Activated naive CD8-positive, alpha-beta T cell treated with anti-CD3 and anti-CD28 coated beads, Interleukin-2, amount 50 U/mL, for 24 hours (primary cell): ENCODE results near the gene COBL.

Experiments
- ATAC-seq: fragments of 150-1000 bp; cut with Tn5 transposase; one replicate; pipeline ENCODE4 v1.10.0; 2021
- DNase-seq: peaks from one replicate; pipeline ENCODE4 v3.0.0; 2021
- H3K27ac Mint-ChIP-seq: one replicate; pipeline ENCODE4 v1.8.0; 2021; ENCODE audit warnings: mild to moderate bottlenecking, mixed read lengths
- H3K27me3 Mint-ChIP-seq: one replicate; pipeline ENCODE4 v1.8.0; 2021; ENCODE audit warnings: mixed read lengths
- H3K36me3 Mint-ChIP-seq: one replicate; pipeline ENCODE4 v1.8.0; 2021; ENCODE audit warnings: low read depth, mixed read lengths
- H3K4me1 Mint-ChIP-seq: one replicate; pipeline ENCODE4 v1.8.0; 2021; ENCODE audit warnings: mixed read lengths
- H3K4me3 Mint-ChIP-seq: one replicate; pipeline ENCODE4 v1.8.0; 2021; ENCODE audit warnings: mild to moderate bottlenecking, moderate library complexity, mixed read lengths
- H3K9me3 Mint-ChIP-seq: one replicate; pipeline ENCODE4 v1.8.0; 2021; ENCODE audit warnings: mixed read lengths

Gene COBL

DNA sequence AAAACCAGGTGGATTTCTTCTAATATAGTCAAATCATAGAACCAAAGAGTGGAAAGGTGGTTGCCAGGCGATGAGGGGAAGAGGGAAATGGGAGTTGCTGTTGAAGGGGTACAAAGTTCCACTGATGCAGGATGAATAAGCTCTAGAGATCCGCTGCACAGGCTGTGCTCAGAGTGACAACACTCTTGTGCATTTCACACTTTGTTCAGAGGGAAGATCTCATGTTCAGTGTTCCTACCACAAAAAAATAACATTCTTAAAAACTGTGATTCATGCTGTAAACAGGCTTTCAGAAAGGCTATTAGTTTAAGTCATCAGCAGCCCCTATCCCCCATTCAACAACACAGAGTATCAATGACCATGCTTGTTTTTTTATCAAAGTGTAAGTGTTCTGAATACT lies 213.8 kb downstream of the COBL start:
- Mint-ChIP-seq H3K4me1 (no peaks in the 10 kb centered on the region), H3K27me3 (no peaks in the 10 kb centered on the region), H3K27ac (no peak overlapping the region), H3K4me3 (no peak overlapping the region), H3K36me3 (no peaks in the 10 kb centered on the region), H3K9me3 (peaks cover 5% of the 10 kb centered on the region)
- no peak for ATAC-seq
- DNase-seq: no peak

GRCh38 chr7:51101111-51101757 lies 215.4 kb downstream of the COBL start:
- H3K27ac Mint-ChIP-seq: no peak overlapping the region
- H3K36me3 Mint-ChIP-seq: no peaks in the 10 kb centered on the region
- H3K4me3 Mint-ChIP-seq: no peak overlapping the region
- H3K4me1 Mint-ChIP-seq: no peaks in the 10 kb centered on the region
- ATAC-seq (no peak), DNase-seq (no peak)
- peaks cover 14% of the 10 kb centered on the region for H3K9me3 Mint-ChIP-seq
- H3K27me3 Mint-ChIP-seq: no peaks in the 10 kb centered on the region

- H3K27me3 Mint-ChIP-seq: peaks cover 10% of the 10 kb centered on the region
- no peak overlapping the region for H3K4me3 Mint-ChIP-seq
- no peaks in the 10 kb centered on the region for H3K4me1 Mint-ChIP-seq
- peaks cover 6% of the 10 kb centered on the region for H3K36me3 Mint-ChIP-seq
- peaks cover 31% of the 10 kb centered on the region for H3K9me3 Mint-ChIP-seq
- no peak overlapping the region for H3K27ac Mint-ChIP-seq
- ATAC-seq (no peak), DNase-seq (no peak)
These were observed 226.2 kb downstream of the COBL start for GRCh38 chr7:51090411-51090810.

DNA sequence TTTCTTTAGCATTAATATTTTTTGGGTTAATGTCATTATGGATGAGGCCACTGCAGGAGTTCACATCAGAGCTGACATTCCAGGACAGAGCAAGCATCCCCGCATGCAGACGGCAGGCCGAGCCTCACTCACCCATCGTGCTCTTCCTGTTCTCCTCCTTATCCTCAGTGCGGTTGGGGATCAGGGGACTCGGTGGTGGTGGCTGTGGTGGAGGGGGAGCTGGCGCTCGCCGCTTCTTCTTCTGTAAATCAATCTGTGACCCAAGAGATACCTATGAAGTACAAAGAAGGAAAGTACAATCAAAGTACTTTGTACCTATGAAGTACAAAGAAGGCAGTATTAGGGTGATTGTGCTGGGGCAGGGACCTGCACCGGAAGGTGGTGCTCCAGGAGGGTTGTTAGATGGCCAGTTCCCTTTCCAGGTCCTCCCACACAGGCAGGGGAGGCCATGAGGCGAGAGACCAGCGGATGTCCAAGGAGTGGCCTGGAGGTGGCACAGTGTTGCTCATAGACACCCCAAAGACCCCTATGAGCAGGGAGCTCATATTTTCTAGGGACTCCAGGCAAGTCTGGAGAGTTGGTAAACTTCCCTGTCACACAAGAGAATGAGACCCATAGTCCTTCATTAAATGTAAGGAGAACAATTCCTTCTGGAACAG lies 231.4 kb downstream of the COBL start:
- H3K27me3 Mint-ChIP-seq: peaks cover 3% of the 10 kb centered on the region
- DNase-seq: no peak
- H3K4me3 Mint-ChIP-seq: no peak overlapping the region

GRCh38 chr7:51084121-51084520 lies 232.5 kb downstream of the COBL start:
- H3K9me3 Mint-ChIP-seq: no peaks in the 10 kb centered on the region
- DNase-seq: no peak
- H3K36me3 Mint-ChIP-seq: no peaks in the 10 kb centered on the region
- H3K27me3 Mint-ChIP-seq: peaks cover 3% of the 10 kb centered on the region
- no peaks in the 10 kb centered on the region for H3K4me1 Mint-ChIP-seq
- no peak for ATAC-seq
- no peak overlapping the region for H3K27ac Mint-ChIP-seq
- H3K4me3 Mint-ChIP-seq: no peak overlapping the region

More for the DNA sequence above, 231.4 kb downstream of the COBL start:
- no peaks in the 10 kb centered on the region for H3K9me3 Mint-ChIP-seq
- H3K27ac Mint-ChIP-seq: no peak overlapping the region
- H3K4me1 Mint-ChIP-seq: no peaks in the 10 kb centered on the region
- no peak for ATAC-seq
- no peaks in the 10 kb centered on the region for H3K36me3 Mint-ChIP-seq

- no peaks in the 10 kb centered on the region for H3K4me1 Mint-ChIP-seq
- H3K27me3 Mint-ChIP-seq: peaks cover under 1% of the 10 kb centered on the region
- H3K9me3 Mint-ChIP-seq: no peaks in the 10 kb centered on the region
- H3K27ac Mint-ChIP-seq: no peak overlapping the region
- H3K36me3 Mint-ChIP-seq: no peaks in the 10 kb centered on the region
- no peak for ATAC-seq
- no peak overlapping the region for H3K4me3 Mint-ChIP-seq
- no peak for DNase-seq
These were observed 233.6 kb downstream of the COBL start for GRCh38 chr7:51082940-51083533.

- no peaks in the 10 kb centered on the region for H3K27me3 Mint-ChIP-seq
- H3K36me3 Mint-ChIP-seq: no peaks in the 10 kb centered on the region
- H3K4me3 Mint-ChIP-seq: no peak overlapping the region
- DNase-seq: no peak
- H3K27ac Mint-ChIP-seq: no peak overlapping the region
- ATAC-seq: no peak
- no peaks in the 10 kb centered on the region for H3K4me1 Mint-ChIP-seq
- H3K9me3 Mint-ChIP-seq: no peaks in the 10 kb centered on the region
These were observed 234.3 kb downstream of the COBL start for GRCh38 chr7:51082096-51082840.

DNA sequence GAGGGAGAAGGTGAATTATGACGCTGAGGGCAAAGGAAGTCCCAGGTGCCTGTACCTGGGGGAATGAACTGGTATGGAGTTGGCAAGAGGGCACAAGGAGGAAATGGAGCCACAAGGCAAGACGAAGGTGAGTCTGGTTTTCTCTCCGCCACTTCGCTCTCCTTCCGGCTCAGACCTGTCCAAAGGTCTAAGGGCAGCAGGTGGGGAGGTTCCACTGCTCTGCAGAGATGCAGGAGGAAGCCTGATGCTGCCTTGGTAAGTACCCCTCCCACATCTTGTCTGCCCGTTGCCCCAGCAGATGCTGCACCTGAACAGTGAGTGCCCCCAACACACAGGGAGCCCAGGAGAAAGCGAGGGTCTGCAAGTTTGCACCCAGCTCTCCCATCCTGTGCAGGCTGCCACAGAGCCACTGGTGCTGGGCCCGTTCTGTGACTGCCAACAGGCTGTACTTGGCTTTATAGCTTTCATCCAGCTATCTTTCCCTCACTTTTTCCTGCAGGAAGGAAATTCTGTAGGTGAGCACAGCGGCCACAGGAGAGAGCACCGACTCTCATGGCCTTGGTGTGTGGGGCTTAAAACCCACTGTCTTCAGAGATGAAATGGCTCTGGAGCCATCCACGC lies 235.2 kb downstream of the COBL start:
- ATAC-seq (no peak), DNase-seq (no peak)
- Mint-ChIP-seq H3K36me3 (no peaks in the 10 kb centered on the region), H3K4me3 (no peak overlapping the region), H3K27ac (no peak overlapping the region), H3K27me3 (no peaks in the 10 kb centered on the region), H3K9me3 (no peaks in the 10 kb centered on the region), H3K4me1 (no peaks in the 10 kb centered on the region)

GRCh38 chr7:51080622-51081269 lies 235.9 kb downstream of the COBL start:
- Mint-ChIP-seq H3K4me1 (no peaks in the 10 kb centered on the region), H3K9me3 (no peaks in the 10 kb centered on the region), H3K4me3 (no peak overlapping the region), H3K36me3 (no peaks in the 10 kb centered on the region), H3K27me3 (no peaks in the 10 kb centered on the region), H3K27ac (no peak overlapping the region)
- ATAC-seq: no peak
- DNase-seq: no peak

- Mint-ChIP-seq H3K27me3 (no peaks in the 10 kb centered on the region), H3K4me3 (no peak overlapping the region), H3K4me1 (no peaks in the 10 kb centered on the region), H3K9me3 (no peaks in the 10 kb centered on the region), H3K36me3 (no peaks in the 10 kb centered on the region), H3K27ac (no peak overlapping the region)
- DNase-seq (no peak), ATAC-seq (no peak)
These were observed 236.4 kb downstream of the COBL start for GRCh38 chr7:51080216-51080615.

DNA sequence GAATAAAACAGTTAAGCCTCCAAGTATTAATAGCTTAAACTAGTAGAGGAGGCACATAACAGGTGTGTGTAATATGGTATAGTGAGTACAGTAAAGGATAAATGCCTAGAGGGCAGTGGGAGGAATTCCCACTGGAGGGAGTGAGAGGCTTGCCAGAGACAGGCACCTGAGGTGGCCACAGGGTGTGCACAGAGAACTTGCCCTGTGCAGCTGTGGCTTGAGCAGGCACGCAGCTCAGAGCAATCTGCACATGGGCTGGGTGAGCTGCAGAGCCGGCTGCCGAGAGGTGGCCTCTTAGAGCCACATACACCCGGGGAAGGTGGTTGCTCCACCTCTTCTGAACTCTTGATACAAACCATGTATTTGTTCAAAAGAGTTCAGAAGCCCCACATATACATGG lies 237.1 kb downstream of the COBL start:
- DNase-seq: no peak
- Mint-ChIP-seq H3K36me3 (no peaks in the 10 kb centered on the region), H3K27ac (no peak overlapping the region), H3K9me3 (no peaks in the 10 kb centered on the region), H3K4me1 (no peaks in the 10 kb centered on the region), H3K27me3 (no peaks in the 10 kb centered on the region), H3K4me3 (no peak overlapping the region)
- ATAC-seq: no peak

- no peak for ATAC-seq
- H3K27me3 Mint-ChIP-seq: no peaks in the 10 kb centered on the region
These were observed 238.0 kb downstream of the COBL start for GRCh38 chr7:51078653-51079052.

GRCh38 chr7:51077987-51078370 lies 238.6 kb downstream of the COBL start:
- no peaks in the 10 kb centered on the region for H3K27me3 Mint-ChIP-seq
- no peaks in the 10 kb centered on the region for H3K4me1 Mint-ChIP-seq
- no peak for ATAC-seq
- no peak for DNase-seq
- H3K9me3 Mint-ChIP-seq: no peaks in the 10 kb centered on the region
- H3K4me3 Mint-ChIP-seq: no peak overlapping the region
- no peaks in the 10 kb centered on the region for H3K36me3 Mint-ChIP-seq
- no peak overlapping the region for H3K27ac Mint-ChIP-seq

More at GRCh38 chr7:51078653-51079052, 238.0 kb downstream of the COBL start:
- Mint-ChIP-seq H3K36me3 (no peaks in the 10 kb centered on the region), H3K4me1 (no peaks in the 10 kb centered on the region), H3K4me3 (no peak overlapping the region), H3K27ac (no peak overlapping the region), H3K9me3 (no peaks in the 10 kb centered on the region)
- DNase-seq: no peak

DNA sequence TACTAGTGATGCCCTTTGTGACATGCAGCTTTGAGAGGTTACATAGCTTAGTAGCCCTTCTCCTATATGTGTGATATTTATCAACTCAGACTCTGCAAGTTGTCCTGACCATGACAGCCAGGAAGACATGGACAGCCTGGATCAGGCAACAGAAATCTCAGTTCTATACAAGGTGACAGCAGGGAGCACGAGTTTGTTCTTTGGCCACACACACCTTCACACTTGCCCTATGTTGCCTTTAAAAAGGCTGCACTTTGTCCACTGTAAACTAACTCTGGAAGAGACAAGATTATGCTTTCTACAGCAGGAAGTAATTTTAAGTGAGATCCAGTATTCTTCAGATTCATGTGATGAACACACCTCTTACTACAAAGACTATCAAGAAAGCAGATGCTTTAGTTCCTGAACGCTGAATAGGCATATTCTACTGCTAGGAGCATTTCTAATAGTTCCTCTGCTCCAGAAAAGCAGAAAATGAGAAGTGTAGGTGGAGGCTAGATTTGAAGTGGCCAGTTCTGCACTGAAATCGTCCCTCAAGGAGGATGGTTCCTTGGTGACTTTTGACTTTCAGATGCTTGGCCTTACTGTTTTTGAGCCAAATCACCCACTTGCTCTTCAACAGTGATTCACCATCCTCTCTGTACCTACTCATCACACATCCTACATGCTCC lies 239.2 kb downstream of the COBL start:
- Mint-ChIP-seq H3K27me3 (no peaks in the 10 kb centered on the region), H3K36me3 (no peaks in the 10 kb centered on the region), H3K9me3 (no peaks in the 10 kb centered on the region), H3K27ac (no peak overlapping the region), H3K4me1 (no peaks in the 10 kb centered on the region), H3K4me3 (no peak overlapping the region)
- DNase-seq (no peak), ATAC-seq (no peak)
